WTC11 (cell line): Measurements from ENCODE around the gene GPR132. TPM values are rescaled to one million over a fixed set of nuclear protein-coding genes. Genes with fewer than 3 reads are reported as not detected.

Experiments used
- ATAC-seq: fragments of 200-7000 bp; cut with Tn5 transposase; 2 replicates; pipeline ENCODE4 v1.10.0; 2021; ENCODE audit warnings: mild to moderate bottlenecking, moderate library complexity
- CTCF ChIA-PET: fragments of 300-600 bp; sonication (Branson Sonifier 250); formaldehyde crosslinking; loops from one replicate; lab custom pipeline; 2021; ENCODE audit warnings: antibody characterized with exemption; lab: Charles Lee
- POLR2A ChIA-PET: fragments of 350-600 bp; sonication (Branson Sonifier 250); formaldehyde crosslinking; loops from one replicate; lab custom pipeline; 2021; ENCODE audit warnings: antibody characterized with exemption; lab: Charles Lee
- DNase-seq: peaks from one replicate; pipeline ENCODE4 v3.0.0; 2021; ENCODE audit warnings: low spot score
- H3K27ac Mint-ChIP-seq: 2 replicates; pipeline ENCODE4 v1.8.0; 2021; ENCODE audit warnings: mixed read lengths
- H3K27me3 Mint-ChIP-seq: 2 replicates; pipeline ENCODE4 v1.8.0; 2021; ENCODE audit warnings: low read depth, mild to moderate bottlenecking, moderate library complexity, mixed read lengths
- H3K36me3 Mint-ChIP-seq: 2 replicates; pipeline ENCODE4 v1.8.0; 2021; ENCODE audit warnings: mixed read lengths
- H3K4me1 Mint-ChIP-seq: 2 replicates; pipeline ENCODE4 v1.8.0; 2022; ENCODE audit warnings: mixed read lengths
- H3K4me3 Mint-ChIP-seq: 2 replicates; pipeline ENCODE4 v1.8.0; 2021; ENCODE audit warnings: mild to moderate bottlenecking, moderate library complexity, mixed read lengths
- H3K9me3 Mint-ChIP-seq: 2 replicates; pipeline ENCODE4 v1.8.0; 2021; ENCODE audit warnings: mixed read lengths
- ATF2 ChIP-seq: sonication (generic); formaldehyde crosslinking; IDR thresholded peaks from 2 replicates; pipeline ENCODE4 v1.8.1; 2022; ENCODE audit warnings: low read depth, missing genetic modification reagents, borderline replicate concordance
- CBFB ChIP-seq: sonication (generic); formaldehyde crosslinking; IDR thresholded peaks from 2 replicates; pipeline ENCODE4 v1.8.1; 2022; ENCODE audit warnings: mild to moderate bottlenecking, low read depth, missing genetic modification reagents
- CTCF ChIP-seq: fragments of 200-600 bp; IDR thresholded peaks from 2 replicates; pipeline ENCODE4 v1.8.0; 2022; ENCODE audit warnings: antibody characterized with exemption
- E2F4 ChIP-seq: sonication (generic); formaldehyde crosslinking; IDR thresholded peaks from 2 replicates; pipeline ENCODE4 v1.8.1; 2022; ENCODE audit warnings: low read depth, mild to moderate bottlenecking, moderate library complexity, missing genetic modification reagents, borderline replicate concordance
- ELF4 ChIP-seq: sonication (generic); formaldehyde crosslinking; IDR thresholded peaks from 2 replicates; pipeline ENCODE4 v1.8.1; 2022; ENCODE audit warnings: low read depth, mild to moderate bottlenecking, moderate library complexity, missing genetic modification reagents
- EMX1 ChIP-seq: fragments of 250-450 bp; sonication (Bioruptor Pico); IDR thresholded peaks from 2 replicates; pipeline ENCODE4 v1.8.0; 2021; ENCODE audit warnings: mild to moderate bottlenecking
- HMGA2 ChIP-seq: fragments of 250-450 bp; sonication (Bioruptor Pico); IDR thresholded peaks from 2 replicates; pipeline ENCODE4 v1.4.0; 2021; ENCODE audit warnings: mild to moderate bottlenecking, moderate library complexity
- IRF1 ChIP-seq: sonication (generic); formaldehyde crosslinking; IDR thresholded peaks from 2 replicates; pipeline ENCODE4 v1.8.0; 2023; ENCODE audit warnings: missing genetic modification reagents
- IRF2 ChIP-seq: sonication (generic); formaldehyde crosslinking; IDR thresholded peaks from 2 replicates; pipeline ENCODE4 v1.8.0; 2022; ENCODE audit warnings: low read depth, missing genetic modification reagents, borderline replicate concordance
- OVOL2 ChIP-seq: fragments of 250-450 bp; sonication (Bioruptor Pico); IDR thresholded peaks from 2 replicates; pipeline ENCODE4 v1.9.0; 2021; ENCODE audit warnings: mild to moderate bottlenecking, borderline replicate concordance
- PRRX2 ChIP-seq: fragments of 250-450 bp; sonication (Bioruptor Pico); IDR thresholded peaks from 2 replicates; pipeline ENCODE4 v1.8.0; 2021; ENCODE audit warnings: mild to moderate bottlenecking
- RORB ChIP-seq: fragments of 250-450 bp; sonication (Bioruptor Pico); IDR thresholded peaks from 2 replicates; pipeline ENCODE4 v1.9.0; 2021; ENCODE audit warnings: mild to moderate bottlenecking
- SMAD3 ChIP-seq: sonication (generic); formaldehyde crosslinking; IDR thresholded peaks from 2 replicates; pipeline ENCODE4 v1.8.0; 2022; ENCODE audit warnings: missing genetic modification reagents, mild to moderate bottlenecking, borderline replicate concordance
- SMAD4 ChIP-seq: sonication (generic); formaldehyde crosslinking; IDR thresholded peaks from 2 replicates; pipeline ENCODE4 v1.8.0; 2022; ENCODE audit warnings: mild to moderate bottlenecking, missing genetic modification reagents
- ZBTB43 ChIP-seq: sonication (generic); formaldehyde crosslinking; IDR thresholded peaks from 2 replicates; pipeline ENCODE4 v1.8.1; 2023; ENCODE audit warnings: mild to moderate bottlenecking, missing genetic modification reagents
- ZNF232 ChIP-seq: sonication (generic); formaldehyde crosslinking; IDR thresholded peaks from 2 replicates; pipeline ENCODE4 v1.8.0; 2022; ENCODE audit warnings: mild to moderate bottlenecking, missing genetic modification reagents
- ZNF281 ChIP-seq: sonication (generic); formaldehyde crosslinking; IDR thresholded peaks from 2 replicates; pipeline ENCODE4 v1.8.0; 2023; ENCODE audit warnings: mild to moderate bottlenecking, missing genetic modification reagents
- total RNA-seq: library from RNA; stranded (reverse); gene quantifications from 3 replicates; pipeline ENCODE4 v1.2.3, GENCODE V29; 2021

Gene GPR132
- total RNA-seq, 1 experiment from 2014 or later, result 0.13 TPM

- H3K4me1 Mint-ChIP-seq, result peaks cover 12% of the 10 kb centered on the region; the same call in 1 of the 2 replicates
- peaks cover 39% of the 10 kb centered on the region for H3K27me3 Mint-ChIP-seq
Measured at GRCh38 chr14:105053996-105054395, 11.2 kb downstream of the GPR132 start.

More at GRCh38 chr14:105053996-105054395, 11.2 kb downstream of the GPR132 start:
- ChIA-PET CTCF (interaction anchor here (0.9 to 4.2 kb wide), 4 partner anchors 8 to 113 kb away, joined by 4 to 35 read pairs (median 5); no protein-coding TSS in a partner anchor), POLR2A (no interaction called here)
- TF ChIP-seq ZBTB43 (CRISPR knock-in tag), result no peak
- TF ChIP-seq EMX1 (CRISPR knock-in tag), result no peak
- no peak for TF ChIP-seq SMAD3 (CRISPR knock-in tag)
- TF ChIP-seq IRF1, result no peak
- TF ChIP-seq ELF4, result no peak
- no peak for TF ChIP-seq IRF2
- TF ChIP-seq CBFB (CRISPR knock-in tag), result no peak
- TF ChIP-seq RORB (CRISPR knock-in tag), result no peak
- TF ChIP-seq ZNF281 (CRISPR knock-in tag), result no peak
- TF ChIP-seq ZNF232 (CRISPR knock-in tag), result no peak
- no peak for TF ChIP-seq E2F4
- TF ChIP-seq ATF2 (CRISPR knock-in tag), result no peak
- no peak for TF ChIP-seq PRRX2
- no peak for TF ChIP-seq SMAD4 (CRISPR knock-in tag)
- no peak for TF ChIP-seq CTCF
- TF ChIP-seq OVOL2 (CRISPR knock-in tag), result no peak
- no peak for TF ChIP-seq HMGA2 (CRISPR knock-in tag)
- Mint-ChIP-seq H3K36me3 (no peaks in the 10 kb centered on the region), H3K9me3 (no peaks in the 10 kb centered on the region), H3K4me3 (no peak overlapping the region), H3K27ac (no peak overlapping the region)
- DNase-seq (no peak), ATAC-seq (no peak)
